Adrenal gland (tissue), 12 donors: ENCODE measurements around the gene MKNK1. TPM values are rescaled to one million over a fixed set of nuclear protein-coding genes. Genes with fewer than 3 reads are reported as not detected.

Experiments used
- DNase-seq, 7 donors: peaks; one replicate each; pipeline ENCODE4 v3.0.0-alpha.2; 2019 to 2020
- H3K27ac ChIP-seq, 5 donors: fragments of 200-600 bp; sonication (generic) in 4 of 5; 1 replicate in 3 of 5; 2 replicates in 2 of 5; pipeline versions ENCODE4 v1.5.1 to v1.8.0; 2016 to 2020; ENCODE audit warnings: mild to moderate bottlenecking in 1 of 5
- H3K27me3 ChIP-seq: fragments of 200-600 bp; 2 replicates; pipeline ENCODE4 v1.8.0; 2021
- H3K36me3 ChIP-seq, 2 donors: fragments of 200-600 bp; replicated peaks in 1 of 2; 1 replicate in 1 of 2; 2 replicates in 1 of 2; pipeline versions ENCODE4 v1.5.1 to v1.8.0; 2018 to 2022
- H3K4me1 ChIP-seq, 2 donors: fragments of 200-600 bp; replicated peaks in 1 of 2; 1 replicate in 1 of 2; 2 replicates in 1 of 2; pipeline versions ENCODE4 v1.5.1 to v1.8.0; 2018 to 2021
- H3K4me3 ChIP-seq, 4 donors: fragments of 200-600 bp; sonication (generic) in 3 of 4; one replicate each; pipeline ENCODE4 v1.5.1; 2016 to 2018
- H3K9me3 ChIP-seq, 3 donors: fragments of 200-600 bp; sonication (generic) in 1 of 3; replicated peaks in 1 of 3; 1 replicate in 2 of 3; 2 replicates in 1 of 3; pipeline versions ENCODE4 v1.5.1 to v1.8.0; 2016 to 2021
- CTCF ChIP-seq, 6 experiments: fragments of 450-650 bp in 4 of 6; fragments of 200-600 bp in 2 of 6; sonication (generic) in 1 of 6; IDR thresholded peaks; 1 replicate in 5 of 6; 2 replicates in 1 of 6; pipeline versions ENCODE4 v1.5.1 to v1.8.0; 2016 to 2021; ENCODE audit warnings: antibody characterized with exemption in 6 of 6, mild to moderate bottlenecking in 2 of 6, moderate library complexity in 1 of 6
- POLR2A ChIP-seq, 2 donors: fragments of 450-650 bp; IDR thresholded peaks; one replicate each; pipeline ENCODE4 v1.6.1; 2017; ENCODE audit warnings: antibody characterized with exemption in 2 of 2, mild to moderate bottlenecking in 2 of 2, moderate library complexity in 1 of 2
- WGBS, 4 donors: extraction: QIAGEN DNeasy Blood & Tissue Kit in 2 of 4; methylation state at CpG; one replicate each; pipeline versions ENCODE4 v1.1.5 to v1.1.7; 2013 to 2017; 5-methylcytosine and 5-hydroxymethylcytosine counted together
- intact Hi-C, 2 donors: fragments of 100-400 bp; cut with DNase I; formaldehyde crosslinking; loops; one replicate each; pipeline versions ENCODE4 v1.14.1 to v1.15.0; 2022 to 2023
- polyA plus RNA-seq, 3 donors: library from polyadenylated mRNA; stranded (reverse); fragments of 200-250 nt in 2 of 3; fragments of 350-450 nt in 1 of 3; fragmentation: Illumina TruSeq in 1 of 3; extraction: RNeasy Lipid Tissue Mini Kit (QIAGEN cat#74804) in 1 of 3; gene quantifications; one replicate each; pipeline ENCODE4 v1.2.3, GENCODE V29; 2013 to 2014
- total RNA-seq, 9 donors: library from RNA; depleted of rRNA in 4 of 9; stranded (reverse); fragments of >200 nt in 4 of 9; fragments of 120-200 nt in 1 of 9; fragmentation: NEBNext Ultra II Directional in 1 of 9; extraction: Animal tissue kit (Norgen Biotek cat#: 25700) in 1 of 9; gene quantifications; one replicate each; pipeline versions ENCODE4 v1.1.0 to v1.2.4, GENCODE V29; 2013 to 2023
- donor health status: healthy with polysubstance abuse.
- donor health status: Bipolar disorder and iron deficiency.
- donor health status: DM: yes; HTN: yes; CAD: no.
- donor health status: DM: no; HTN: no; CAD: no.
- donor health status: DM: no; HTN: no; CAD: no.
- donor health status: DM: yes; HTN: yes; CAD: no.

Gene MKNK1
- total and polyA plus RNA-seq, 12 donors = 29.6 to 83.0 (median 46.5) TPM

DNA sequence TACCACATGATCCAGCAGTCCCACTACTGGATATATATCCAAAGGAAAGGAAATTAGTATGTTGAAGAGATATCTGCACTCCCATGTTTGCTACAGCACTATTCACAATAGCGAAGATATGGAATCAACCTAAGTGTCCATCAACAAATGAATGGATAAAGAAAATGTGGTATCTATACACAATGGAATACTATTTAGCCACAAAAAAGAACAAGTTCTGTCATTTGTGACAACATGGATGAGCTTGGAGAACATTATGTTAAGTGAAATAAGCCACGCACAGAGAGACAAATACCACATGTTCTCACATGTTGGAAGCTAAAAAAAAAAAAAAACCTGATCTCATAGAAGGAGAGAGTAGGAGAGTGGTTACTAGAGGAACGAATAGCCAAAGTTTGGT, 46.4 kb upstream of the MKNK1 start:
- Histone ChIP-seq H3K36me3 (peaks cover 0 to 13% of the 10 kb centered on the region in 2 donors), H3K9me3 (no peaks in the 10 kb centered on the region), H3K27me3 (no peaks in the 10 kb centered on the region), H3K27ac (no peak overlapping the region), H3K4me3 (no peak overlapping the region), H3K4me1 (peaks cover 0 to 7% of the 10 kb centered on the region in 2 donors)
- TF ChIP-seq POLR2A (IDR thresholded peaks at IDR 0.05) (no peak), CTCF (IDR thresholded peaks at IDR 0.05) (no peak)
- WGBS, 4 donors = 93 to 99% (median 95%) methylated on average over 3 of the region's 3 CpGs
- intact Hi-C loops = no loop called here
- DNase-seq = no peak

DNA sequence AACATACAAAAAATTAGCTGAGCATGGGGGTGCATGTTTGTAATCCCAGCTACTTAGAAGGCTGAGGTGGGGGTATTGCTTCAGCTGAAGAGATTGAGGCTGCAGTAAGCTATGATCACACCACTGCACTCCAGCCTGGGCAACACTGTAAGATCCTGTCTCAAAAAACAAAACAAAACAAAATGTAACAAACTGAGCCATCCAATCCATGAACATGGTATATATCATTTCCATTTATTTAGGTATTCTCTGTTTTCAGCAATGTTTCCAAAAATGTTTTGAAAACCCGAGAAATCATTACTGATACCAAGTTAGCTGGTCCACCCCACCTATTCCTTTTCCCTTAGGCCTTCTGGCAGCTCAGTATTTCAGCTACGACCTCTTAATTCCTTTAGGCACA, 45.7 kb upstream of the MKNK1 start:
- DNase-seq = no peak
- Histone ChIP-seq H3K9me3 (no peaks in the 10 kb centered on the region), H3K36me3 (peaks cover 0 to 6% of the 10 kb centered on the region in 2 donors), H3K4me1 (peaks cover 0 to 10% of the 10 kb centered on the region in 2 donors), H3K27me3 (no peaks in the 10 kb centered on the region), H3K27ac (no peak overlapping the region), H3K4me3 (no peak overlapping the region)
- 96 to 99% (median 98%) methylated on average over 2 of the region's 2 CpGs for WGBS, 4 donors
- intact Hi-C loops = no loop called here
- TF ChIP-seq CTCF (IDR thresholded peaks at IDR 0.05) (no peak), POLR2A (IDR thresholded peaks at IDR 0.05) (no peak)

DNA sequence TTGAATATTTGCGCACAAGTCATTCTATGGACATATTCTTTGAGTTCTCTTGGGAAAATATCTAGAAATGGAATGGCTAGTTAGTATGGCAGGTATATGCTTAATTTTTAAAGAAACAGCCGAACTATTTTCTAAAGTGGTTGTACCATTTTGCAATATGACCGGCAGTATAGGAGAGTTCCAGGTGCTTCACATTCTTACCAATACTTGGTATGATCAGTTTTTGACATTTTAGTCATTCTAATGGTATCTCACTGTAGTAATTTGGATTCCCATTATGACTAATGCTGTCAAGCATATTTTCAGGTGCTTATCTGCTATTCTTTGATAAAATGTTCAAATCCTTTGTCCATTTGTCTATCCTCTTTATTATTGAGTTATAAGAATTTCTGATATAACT, 43.5 kb upstream of the MKNK1 start:
- TF ChIP-seq POLR2A (IDR thresholded peaks at IDR 0.05) = no peak
- TF ChIP-seq CTCF (IDR thresholded peaks at IDR 0.05) = no peak
- intact Hi-C loops = no loop called here
- H3K27me3 ChIP-seq = no peaks in the 10 kb centered on the region
- 98 to 100% (median 99%) methylated on average over 3 of the region's 3 CpGs for WGBS, 4 donors
- H3K36me3 ChIP-seq = no peaks in the 10 kb centered on the region
- no peak overlapping the region for H3K4me3 ChIP-seq
- H3K9me3 ChIP-seq = no peaks in the 10 kb centered on the region
- DNase-seq = no peak
- H3K27ac ChIP-seq = no peak overlapping the region
- H3K4me1 ChIP-seq = peaks cover 3 to 25% of the 10 kb centered on the region in 2 donors

- DNase-seq = no peak
- WGBS, 4 donors = 84 to 92% (median 89%) methylated on average over 2 of the region's 2 CpGs
- H3K4me3 ChIP-seq = no peak overlapping the region
- intact Hi-C loops = no loop called here
- H3K4me1 ChIP-seq = peaks cover 4 to 25% of the 10 kb centered on the region in 2 donors
- H3K27ac ChIP-seq = no peak overlapping the region
- no peaks in the 10 kb centered on the region for H3K9me3 ChIP-seq
- TF ChIP-seq CTCF (IDR thresholded peaks at IDR 0.05) = no peak
- no peak for TF ChIP-seq POLR2A (IDR thresholded peaks at IDR 0.05)
- no peaks in the 10 kb centered on the region for H3K36me3 ChIP-seq
- no peaks in the 10 kb centered on the region for H3K27me3 ChIP-seq
Measured at GRCh38 chr1:46646844-46647243, 42.8 kb upstream of the MKNK1 start.
